K562 (cell line): Measurements from ENCODE around the gene PPP1R12C.

Experiments
- MYNN ChIP-seq, 2 experiments: sonication (generic); formaldehyde crosslinking in 1 of 2; IDR thresholded peaks; 2 replicates each; pipeline versions ENCODE4 v1.5.0 to v1.6.1; 2016 to 2020; ENCODE audit warnings: antibody characterized with exemption in 1 of 2, missing genetic modification reagents in 1 of 2
- POLR2A ChIP-seq: fragments of 450-650 bp; conservative IDR thresholded peaks from 2 replicates; pipeline ENCODE4 v1.6.1; 2016
- SLC30A9 ChIP-seq: fragments of 250-450 bp; sonication (Bioruptor Pico); IDR thresholded peaks from 2 replicates; pipeline ENCODE4 v1.8.0; 2022; ENCODE audit warnings: mild to moderate bottlenecking, moderate library complexity
- SRSF9 ChIP-seq: fragments of 200-400 bp; formaldehyde crosslinking; IDR thresholded peaks from 2 replicates; pipeline ENCODE4 v1.6.1; 2017; ENCODE audit warnings: low read depth, low read length, borderline replicate concordance
- TAF1 ChIP-seq: IDR thresholded peaks from 2 replicates; pipeline ENCODE4 v1.6.1; 2011; ENCODE audit warnings: mild to moderate bottlenecking, low read length, moderate library complexity; ENCODE audit not compliant: insufficient read depth, control insufficient read depth, severe bottlenecking; ENCODE audit errors: extremely low read depth
- YY1 ChIP-seq, 3 experiments: IDR thresholded peaks; 2 replicates each; pipeline ENCODE4 v1.6.1; 2011; ENCODE audit warnings: low read length in 2 of 3, mild to moderate bottlenecking in 2 of 3, moderate library complexity in 2 of 3, borderline replicate concordance in 1 of 3, control low read depth in 1 of 3, low read depth in 1 of 3; ENCODE audit not compliant: insufficient read depth in 3 of 3, insufficient replicate concordance in 2 of 3, control insufficient read depth in 1 of 3, insufficient read length in 1 of 3; ENCODE audit errors: extremely low read depth in 1 of 3
- TF ChIP-seq, protein P1 (sequence below): sonication (generic); formaldehyde crosslinking; IDR thresholded peaks from 2 replicates; pipeline ENCODE4 v1.8.0; 2023; ENCODE audit warnings: mild to moderate bottlenecking, missing genetic modification reagents

DNA sequence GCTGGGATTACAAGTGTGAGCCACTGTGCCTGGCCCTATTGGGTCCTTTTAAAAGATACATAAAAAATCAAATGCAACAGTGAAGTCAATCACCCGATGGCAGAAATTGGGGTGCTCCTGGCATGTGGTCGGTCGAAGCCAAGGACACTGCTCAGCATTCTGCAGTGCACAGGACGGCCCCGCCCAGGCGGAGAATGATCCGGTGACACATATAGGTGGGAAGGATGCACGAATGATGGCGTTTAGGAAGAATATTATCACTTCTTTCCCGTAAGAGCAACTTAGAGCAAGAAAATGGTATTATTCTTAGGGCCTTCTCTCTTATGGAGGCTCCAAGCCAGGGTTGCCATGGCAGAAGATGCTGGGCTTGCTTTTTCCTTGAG is 76.2 kb downstream of the PPP1R12C start:
- TF ChIP-seq TAF1 (no peak), POLR2A (peak; percentile 54), SRSF9 (no peak), SLC30A9 (no peak), YY1 (IDR thresholded peaks at IDR 0.05; ENCODE audit: borderline replicate concordance in 1 of 3, control insufficient read depth in 1 of 3, extremely low read depth in 1 of 3, insufficient read depth in 3 of 3, insufficient read length in 1 of 3, insufficient replicate concordance in 2 of 3, low read depth in 1 of 3, low read length in 2 of 3) (no peak), MYNN (IDR thresholded peaks at IDR 0.05) (no peak), MYNN (CRISPR knock-in tag; IDR thresholded peaks at IDR 0.05) (no peak)
- TF ChIP-seq, protein P1, sequence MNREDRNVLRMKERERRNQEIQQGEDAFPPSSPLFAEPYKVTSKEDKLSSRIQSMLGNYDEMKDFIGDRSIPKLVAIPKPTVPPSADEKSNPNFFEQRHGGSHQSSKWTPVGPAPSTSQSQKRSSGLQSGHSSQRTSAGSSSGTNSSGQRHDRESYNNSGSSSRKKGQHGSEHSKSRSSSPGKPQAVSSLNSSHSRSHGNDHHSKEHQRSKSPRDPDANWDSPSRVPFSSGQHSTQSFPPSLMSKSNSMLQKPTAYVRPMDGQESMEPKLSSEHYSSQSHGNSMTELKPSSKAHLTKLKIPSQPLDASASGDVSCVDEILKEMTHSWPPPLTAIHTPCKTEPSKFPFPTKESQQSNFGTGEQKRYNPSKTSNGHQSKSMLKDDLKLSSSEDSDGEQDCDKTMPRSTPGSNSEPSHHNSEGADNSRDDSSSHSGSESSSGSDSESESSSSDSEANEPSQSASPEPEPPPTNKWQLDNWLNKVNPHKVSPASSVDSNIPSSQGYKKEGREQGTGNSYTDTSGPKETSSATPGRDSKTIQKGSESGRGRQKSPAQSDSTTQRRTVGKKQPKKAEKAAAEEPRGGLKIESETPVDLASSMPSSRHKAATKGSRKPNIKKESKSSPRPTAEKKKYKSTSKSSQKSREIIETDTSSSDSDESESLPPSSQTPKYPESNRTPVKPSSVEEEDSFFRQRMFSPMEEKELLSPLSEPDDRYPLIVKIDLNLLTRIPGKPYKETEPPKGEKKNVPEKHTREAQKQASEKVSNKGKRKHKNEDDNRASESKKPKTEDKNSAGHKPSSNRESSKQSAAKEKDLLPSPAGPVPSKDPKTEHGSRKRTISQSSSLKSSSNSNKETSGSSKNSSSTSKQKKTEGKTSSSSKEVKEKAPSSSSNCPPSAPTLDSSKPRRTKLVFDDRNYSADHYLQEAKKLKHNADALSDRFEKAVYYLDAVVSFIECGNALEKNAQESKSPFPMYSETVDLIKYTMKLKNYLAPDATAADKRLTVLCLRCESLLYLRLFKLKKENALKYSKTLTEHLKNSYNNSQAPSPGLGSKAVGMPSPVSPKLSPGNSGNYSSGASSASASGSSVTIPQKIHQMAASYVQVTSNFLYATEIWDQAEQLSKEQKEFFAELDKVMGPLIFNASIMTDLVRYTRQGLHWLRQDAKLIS (CRISPR knock-in tag) = no peak
